DOHH2 (cell line): ENCODE measurements around the gene SKA2.

Experiments used
- CTCF ChIP-seq: fragments of 200-600 bp; sonication (generic); IDR thresholded peaks from one replicate; pipeline ENCODE4 v1.5.1; 2014; ENCODE audit warnings: antibody characterized with exemption, mild to moderate bottlenecking, low read depth, low read length; ENCODE audit not compliant: poor library complexity, severe bottlenecking
- EZH2phosphoT487 ChIP-seq: fragments of 200-600 bp; sonication (generic); IDR thresholded peaks from 2 replicates; pipeline ENCODE4 v1.6.1; 2017; ENCODE audit warnings: borderline replicate concordance, mild to moderate bottlenecking, antibody characterized with exemption, low read length, moderate library complexity, mixed read lengths

GRCh38 chr17:59097876-59098275 is 57.1 kb downstream of the SKA2 start:
- TF ChIP-seq CTCF (no peak), EZH2phosphoT487 (no peak)
